HEK293 (cell line): ENCODE measurements around the gene SPRR2G.

Experiments
- GFI1B ChIP-seq: fragments of 450-650 bp; formaldehyde crosslinking; IDR thresholded peaks from 2 replicates; pipeline ENCODE4 v1.5.1; 2016; ENCODE audit warnings: missing biosample characterization, missing genetic modification characterization
- ZNF2 ChIP-seq: fragments of 450-650 bp; formaldehyde crosslinking; IDR thresholded peaks from 2 replicates; pipeline ENCODE4 v1.5.1; 2016; ENCODE audit warnings: missing biosample characterization, missing genetic modification characterization
- ZNF501 ChIP-seq: fragments of 450-650 bp; formaldehyde crosslinking; IDR thresholded peaks from 2 replicates; pipeline ENCODE4 v1.5.1; 2016; ENCODE audit warnings: missing biosample characterization, missing genetic modification characterization
- ZNF548 ChIP-seq: fragments of 450-650 bp; formaldehyde crosslinking; IDR thresholded peaks from 2 replicates; pipeline ENCODE4 v1.5.1; 2016; ENCODE audit warnings: missing biosample characterization, missing genetic modification characterization
- TF ChIP-seq, protein P1 (sequence below): fragments of 450-650 bp; formaldehyde crosslinking; IDR thresholded peaks from 2 replicates; pipeline ENCODE4 v1.5.1; 2016; ENCODE audit warnings: missing biosample characterization, missing genetic modification characterization
- TF ChIP-seq, protein P2 (sequence below): fragments of 450-650 bp; formaldehyde crosslinking; IDR thresholded peaks from 2 replicates; pipeline ENCODE4 v1.5.1; 2016; ENCODE audit warnings: missing biosample characterization, missing genetic modification characterization
- TF ChIP-seq, protein P3 (sequence below): fragments of 450-650 bp; formaldehyde crosslinking; IDR thresholded peaks from 2 replicates; pipeline ENCODE4 v1.5.1; 2016; ENCODE audit warnings: missing biosample characterization, missing genetic modification characterization, low read depth

DNA sequence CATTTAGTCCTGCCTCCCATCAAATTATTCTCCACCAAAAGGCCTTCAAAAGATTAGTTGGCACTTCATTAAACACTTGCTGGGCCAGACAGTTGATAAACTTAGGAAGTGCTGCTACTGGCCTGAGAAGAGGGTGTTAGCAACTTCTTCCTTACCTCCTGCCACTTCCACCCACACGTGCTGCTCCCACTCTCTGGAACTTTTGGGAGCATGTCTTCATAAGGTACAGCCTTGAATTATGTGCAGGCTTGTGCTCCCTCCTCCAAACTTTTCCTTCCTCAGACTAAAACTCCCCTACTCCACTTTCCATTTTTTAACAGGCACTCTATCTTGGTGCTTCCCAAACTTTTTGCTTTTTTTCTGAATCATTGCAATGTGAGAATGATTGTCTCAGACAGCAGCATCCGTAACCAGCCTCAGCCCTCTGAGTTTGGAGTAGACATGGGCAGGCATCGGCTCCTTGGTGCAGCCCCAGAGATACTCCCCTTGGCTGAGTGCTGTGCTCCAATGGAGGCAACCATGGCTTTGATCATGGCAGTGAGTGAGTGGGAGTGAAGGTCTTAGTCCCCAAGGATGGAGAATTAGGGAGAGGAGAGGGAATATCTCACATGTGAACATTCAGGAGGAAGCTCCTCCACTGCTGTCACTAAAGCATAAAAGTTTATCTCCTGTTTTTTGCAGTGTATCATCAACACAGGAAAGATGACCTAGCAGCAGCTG lies 43.8 kb upstream of the SPRR2G start:
- TF ChIP-seq, protein P1, sequence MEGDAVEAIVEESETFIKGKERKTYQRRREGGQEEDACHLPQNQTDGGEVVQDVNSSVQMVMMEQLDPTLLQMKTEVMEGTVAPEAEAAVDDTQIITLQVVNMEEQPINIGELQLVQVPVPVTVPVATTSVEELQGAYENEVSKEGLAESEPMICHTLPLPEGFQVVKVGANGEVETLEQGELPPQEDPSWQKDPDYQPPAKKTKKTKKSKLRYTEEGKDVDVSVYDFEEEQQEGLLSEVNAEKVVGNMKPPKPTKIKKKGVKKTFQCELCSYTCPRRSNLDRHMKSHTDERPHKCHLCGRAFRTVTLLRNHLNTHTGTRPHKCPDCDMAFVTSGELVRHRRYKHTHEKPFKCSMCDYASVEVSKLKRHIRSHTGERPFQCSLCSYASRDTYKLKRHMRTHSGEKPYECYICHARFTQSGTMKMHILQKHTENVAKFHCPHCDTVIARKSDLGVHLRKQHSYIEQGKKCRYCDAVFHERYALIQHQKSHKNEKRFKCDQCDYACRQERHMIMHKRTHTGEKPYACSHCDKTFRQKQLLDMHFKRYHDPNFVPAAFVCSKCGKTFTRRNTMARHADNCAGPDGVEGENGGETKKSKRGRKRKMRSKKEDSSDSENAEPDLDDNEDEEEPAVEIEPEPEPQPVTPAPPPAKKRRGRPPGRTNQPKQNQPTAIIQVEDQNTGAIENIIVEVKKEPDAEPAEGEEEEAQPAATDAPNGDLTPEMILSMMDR (tag by site-specific recombination): no peak
- no peak for TF ChIP-seq ZNF501 (tag by site-specific recombination)
- TF ChIP-seq, protein P2, sequence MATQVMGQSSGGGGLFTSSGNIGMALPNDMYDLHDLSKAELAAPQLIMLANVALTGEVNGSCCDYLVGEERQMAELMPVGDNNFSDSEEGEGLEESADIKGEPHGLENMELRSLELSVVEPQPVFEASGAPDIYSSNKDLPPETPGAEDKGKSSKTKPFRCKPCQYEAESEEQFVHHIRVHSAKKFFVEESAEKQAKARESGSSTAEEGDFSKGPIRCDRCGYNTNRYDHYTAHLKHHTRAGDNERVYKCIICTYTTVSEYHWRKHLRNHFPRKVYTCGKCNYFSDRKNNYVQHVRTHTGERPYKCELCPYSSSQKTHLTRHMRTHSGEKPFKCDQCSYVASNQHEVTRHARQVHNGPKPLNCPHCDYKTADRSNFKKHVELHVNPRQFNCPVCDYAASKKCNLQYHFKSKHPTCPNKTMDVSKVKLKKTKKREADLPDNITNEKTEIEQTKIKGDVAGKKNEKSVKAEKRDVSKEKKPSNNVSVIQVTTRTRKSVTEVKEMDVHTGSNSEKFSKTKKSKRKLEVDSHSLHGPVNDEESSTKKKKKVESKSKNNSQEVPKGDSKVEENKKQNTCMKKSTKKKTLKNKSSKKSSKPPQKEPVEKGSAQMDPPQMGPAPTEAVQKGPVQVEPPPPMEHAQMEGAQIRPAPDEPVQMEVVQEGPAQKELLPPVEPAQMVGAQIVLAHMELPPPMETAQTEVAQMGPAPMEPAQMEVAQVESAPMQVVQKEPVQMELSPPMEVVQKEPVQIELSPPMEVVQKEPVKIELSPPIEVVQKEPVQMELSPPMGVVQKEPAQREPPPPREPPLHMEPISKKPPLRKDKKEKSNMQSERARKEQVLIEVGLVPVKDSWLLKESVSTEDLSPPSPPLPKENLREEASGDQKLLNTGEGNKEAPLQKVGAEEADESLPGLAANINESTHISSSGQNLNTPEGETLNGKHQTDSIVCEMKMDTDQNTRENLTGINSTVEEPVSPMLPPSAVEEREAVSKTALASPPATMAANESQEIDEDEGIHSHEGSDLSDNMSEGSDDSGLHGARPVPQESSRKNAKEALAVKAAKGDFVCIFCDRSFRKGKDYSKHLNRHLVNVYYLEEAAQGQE (tag by site-specific recombination): no peak
- TF ChIP-seq, protein P3, sequence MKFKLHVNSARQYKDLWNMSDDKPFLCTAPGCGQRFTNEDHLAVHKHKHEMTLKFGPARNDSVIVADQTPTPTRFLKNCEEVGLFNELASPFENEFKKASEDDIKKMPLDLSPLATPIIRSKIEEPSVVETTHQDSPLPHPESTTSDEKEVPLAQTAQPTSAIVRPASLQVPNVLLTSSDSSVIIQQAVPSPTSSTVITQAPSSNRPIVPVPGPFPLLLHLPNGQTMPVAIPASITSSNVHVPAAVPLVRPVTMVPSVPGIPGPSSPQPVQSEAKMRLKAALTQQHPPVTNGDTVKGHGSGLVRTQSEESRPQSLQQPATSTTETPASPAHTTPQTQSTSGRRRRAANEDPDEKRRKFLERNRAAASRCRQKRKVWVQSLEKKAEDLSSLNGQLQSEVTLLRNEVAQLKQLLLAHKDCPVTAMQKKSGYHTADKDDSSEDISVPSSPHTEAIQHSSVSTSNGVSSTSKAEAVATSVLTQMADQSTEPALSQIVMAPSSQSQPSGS (tag by site-specific recombination): no peak
- no peak for TF ChIP-seq ZNF548 (tag by site-specific recombination)
- no peak for TF ChIP-seq GFI1B (tag by site-specific recombination)
- no peak for TF ChIP-seq ZNF2
